ENCODE data around the gene SBF2. TPM values are rescaled to one million over a fixed set of nuclear protein-coding genes. Genes with fewer than 3 reads are reported as not detected.

The SBF2 gene
- polyA plus RNA-seq, 1 donor from 2014 or later = 53.4 TPM

- H3K27ac ChIP-seq (ENCODE audit: low read length) = no peak overlapping the region
- no peaks in the 10 kb centered on the region for H3K9me3 ChIP-seq (ENCODE audit: low read length)
- H4K20me1 ChIP-seq (ENCODE audit: insufficient read depth) = no peaks in the 10 kb centered on the region
- no peak overlapping the region for H3K4me3 ChIP-seq (ENCODE audit: low read length)
- no peak overlapping the region for H3K9ac ChIP-seq (ENCODE audit: low read length)
- H3K9me2 ChIP-seq (ENCODE audit: insufficient read depth, low read length) = no peaks in the 10 kb centered on the region
- no peak for TF ChIP-seq POLR2AphosphoS5 (IDR thresholded peaks at IDR 0.05)
- TF ChIP-seq RAD21 (conservative IDR thresholded peaks at IDR 0.05) = no peak
- TF ChIP-seq SMC3 (conservative IDR thresholded peaks at IDR 0.05; ENCODE audit: poor library complexity) = no peak
- TF ChIP-seq TAF1 (IDR thresholded peaks at IDR 0.05; ENCODE audit: low read depth) = no peak
- no peak for TF ChIP-seq REST (IDR thresholded peaks at IDR 0.05; ENCODE audit: borderline replicate concordance)
- no peak for TF ChIP-seq MXI1 (conservative IDR thresholded peaks at IDR 0.05; ENCODE audit: poor library complexity, severe bottlenecking)
- TF ChIP-seq, protein P1, sequence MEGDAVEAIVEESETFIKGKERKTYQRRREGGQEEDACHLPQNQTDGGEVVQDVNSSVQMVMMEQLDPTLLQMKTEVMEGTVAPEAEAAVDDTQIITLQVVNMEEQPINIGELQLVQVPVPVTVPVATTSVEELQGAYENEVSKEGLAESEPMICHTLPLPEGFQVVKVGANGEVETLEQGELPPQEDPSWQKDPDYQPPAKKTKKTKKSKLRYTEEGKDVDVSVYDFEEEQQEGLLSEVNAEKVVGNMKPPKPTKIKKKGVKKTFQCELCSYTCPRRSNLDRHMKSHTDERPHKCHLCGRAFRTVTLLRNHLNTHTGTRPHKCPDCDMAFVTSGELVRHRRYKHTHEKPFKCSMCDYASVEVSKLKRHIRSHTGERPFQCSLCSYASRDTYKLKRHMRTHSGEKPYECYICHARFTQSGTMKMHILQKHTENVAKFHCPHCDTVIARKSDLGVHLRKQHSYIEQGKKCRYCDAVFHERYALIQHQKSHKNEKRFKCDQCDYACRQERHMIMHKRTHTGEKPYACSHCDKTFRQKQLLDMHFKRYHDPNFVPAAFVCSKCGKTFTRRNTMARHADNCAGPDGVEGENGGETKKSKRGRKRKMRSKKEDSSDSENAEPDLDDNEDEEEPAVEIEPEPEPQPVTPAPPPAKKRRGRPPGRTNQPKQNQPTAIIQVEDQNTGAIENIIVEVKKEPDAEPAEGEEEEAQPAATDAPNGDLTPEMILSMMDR (IDR thresholded peaks at IDR 0.05; ENCODE audit: poor library complexity, severe bottlenecking) = no peak
- TF ChIP-seq EP300 (conservative IDR thresholded peaks at IDR 0.05; ENCODE audit: poor library complexity, severe bottlenecking) = no peak
- TF ChIP-seq EZH2 (IDR thresholded peaks at IDR 0.05; ENCODE audit: borderline replicate concordance, insufficient read depth, low read length, poor library complexity, severe bottlenecking) = no peak
- no peak overlapping the region for H2AFZ ChIP-seq (ENCODE audit: low read depth, low read length)
- H3F3A ChIP-seq (ENCODE audit: insufficient read depth, low read length, poor library complexity, severe bottlenecking) = no peaks in the 10 kb centered on the region
- peaks cover 7% of the 10 kb centered on the region for H3K27me3 ChIP-seq (ENCODE audit: insufficient read depth, low read depth, low read length)
- no peaks in the 10 kb centered on the region for H3K36me3 ChIP-seq (ENCODE audit: insufficient read depth, low read length)
- H3K79me2 ChIP-seq (replicated peaks; ENCODE audit: insufficient read depth, low read length) = no peaks in the 10 kb centered on the region
- no peak overlapping the region for H3K4me2 ChIP-seq (ENCODE audit: low read length)
These were observed 533.8 kb downstream of the SBF2 start for GRCh38 chr11:9760193-9760575.

- Histone ChIP-seq H3K4me2 (ENCODE audit: low read length) (no peak overlapping the region), H3K27ac (ENCODE audit: low read length) (no peak overlapping the region), H3K36me3 (ENCODE audit: insufficient read depth, low read length) (no peaks in the 10 kb centered on the region), H4K20me1 (ENCODE audit: insufficient read depth) (no peaks in the 10 kb centered on the region), H3K27me3 (ENCODE audit: insufficient read depth, low read depth, low read length) (peaks cover 7% of the 10 kb centered on the region), H3K9me3 (ENCODE audit: low read length) (no peaks in the 10 kb centered on the region), H3F3A (ENCODE audit: insufficient read depth, low read length, poor library complexity, severe bottlenecking) (no peaks in the 10 kb centered on the region), H3K4me3 (ENCODE audit: low read length) (no peak overlapping the region), H3K9ac (ENCODE audit: low read length) (no peak overlapping the region), H3K9me2 (ENCODE audit: insufficient read depth, low read length) (no peaks in the 10 kb centered on the region), H3K79me2 (replicated peaks; ENCODE audit: insufficient read depth, low read length) (no peaks in the 10 kb centered on the region), H2AFZ (ENCODE audit: low read depth, low read length) (no peak overlapping the region)
- TF ChIP-seq EZH2 (IDR thresholded peaks at IDR 0.05; ENCODE audit: borderline replicate concordance, insufficient read depth, low read length, poor library complexity, severe bottlenecking) (no peak), EP300 (conservative IDR thresholded peaks at IDR 0.05; ENCODE audit: poor library complexity, severe bottlenecking) (no peak), RAD21 (conservative IDR thresholded peaks at IDR 0.05) (no peak), POLR2AphosphoS5 (IDR thresholded peaks at IDR 0.05) (no peak), TAF1 (IDR thresholded peaks at IDR 0.05; ENCODE audit: low read depth) (no peak), REST (IDR thresholded peaks at IDR 0.05; ENCODE audit: borderline replicate concordance) (no peak), MXI1 (conservative IDR thresholded peaks at IDR 0.05; ENCODE audit: poor library complexity, severe bottlenecking) (no peak), SMC3 (conservative IDR thresholded peaks at IDR 0.05; ENCODE audit: poor library complexity) (no peak)
- TF ChIP-seq, protein P1 (IDR thresholded peaks at IDR 0.05; ENCODE audit: poor library complexity, severe bottlenecking) = no peak
These were observed 534.4 kb downstream of the SBF2 start for GRCh38 chr11:9759519-9760192.
